Aorta (tissue), 5 donors: ENCODE results near the gene ZDHHC13. TPM values are rescaled to one million over a fixed set of nuclear protein-coding genes. Genes with fewer than 3 reads are reported as not detected.

Experiments
- ATAC-seq: fragments of 200-7000 bp; cut with Tn5 transposase; one replicate; pipeline ENCODE4 v1.9.1; 2022; ENCODE audit warnings: moderate library complexity; ENCODE audit not compliant: low FRiP score
- DNase-seq, 2 donors: peaks; one replicate each; pipeline ENCODE4 v3.0.0-alpha.2; 2020
- H3K27ac ChIP-seq, 2 donors: one replicate each; pipeline ENCODE4 v1.5.1; 2013; ENCODE audit warnings: low read length in 2 of 2, mild to moderate bottlenecking in 2 of 2, moderate library complexity in 2 of 2, control low read depth in 1 of 2, inconsistent platforms in 1 of 2, low read depth in 1 of 2
- H3K27me3 ChIP-seq, 2 donors: one replicate each; pipeline ENCODE4 v1.6.1; 2013; ENCODE audit warnings: control low read depth in 1 of 2, low read length in 1 of 2, mild to moderate bottlenecking in 1 of 2, moderate library complexity in 1 of 2; ENCODE audit not compliant: insufficient read depth in 2 of 2, control insufficient read depth in 1 of 2
- H3K36me3 ChIP-seq, 2 donors: one replicate each; pipeline ENCODE4 v1.6.1; 2013; ENCODE audit warnings: control low read depth in 1 of 2, low read length in 1 of 2, mild to moderate bottlenecking in 1 of 2; ENCODE audit not compliant: insufficient read depth in 2 of 2, control insufficient read depth in 1 of 2
- H3K4me1 ChIP-seq, 2 donors: one replicate each; pipeline ENCODE4 v1.6.1; 2013; ENCODE audit warnings: low read length in 2 of 2, control low read depth in 1 of 2, mild to moderate bottlenecking in 1 of 2, moderate library complexity in 1 of 2; ENCODE audit not compliant: insufficient read depth in 2 of 2, control insufficient read depth in 1 of 2
- H3K4me3 ChIP-seq, 2 donors: one replicate each; pipeline ENCODE4 v1.5.1; 2013; ENCODE audit warnings: low read length in 2 of 2, control low read depth in 1 of 2, mild to moderate bottlenecking in 1 of 2
- H3K9me3 ChIP-seq: one replicate; pipeline ENCODE4 v1.6.1; 2013; ENCODE audit warnings: mild to moderate bottlenecking, low read length; ENCODE audit not compliant: control insufficient read depth
- WGBS, 2 donors: extraction: QIAGEN DNeasy Blood & Tissue Kit; methylation state at CpG; one replicate each; pipeline ENCODE4 v1.1.7; 2013; 5-methylcytosine and 5-hydroxymethylcytosine counted together
- intact Hi-C, 2 donors: fragments of 100-400 bp; cut with DNase I; formaldehyde crosslinking; loops; one replicate each; pipeline versions ENCODE4 v1.14.2 to v1.15.0; 2022
- polyA plus RNA-seq, 2 donors: library from polyadenylated mRNA; stranded (reverse); fragments of 200-250 nt; gene quantifications; one replicate each; pipeline ENCODE4 v1.2.3, GENCODE V29; 2013
- total RNA-seq, 2 donors: library from RNA; stranded (reverse); fragmentation: NEBNext Ultra II Directional; extraction: Animal tissue kit (Norgen Biotek cat#: 25700); gene quantifications; one replicate each; pipeline ENCODE4 v1.2.1, GENCODE V29; 2021
- donor health status: healthy with polysubstance abuse.
- donor health status: Bipolar disorder and iron deficiency.
- donor health status: DM: no; HTN: no; CAD: no.
- donor health status: DM: no; HTN: no; CAD: no.
- donor health status: DM: yes; HTN: yes; CAD: no.

Gene ZDHHC13
- total and polyA plus RNA-seq, 4 donors = 3.3 to 14.7 (median 7.7) TPM

- 61 to 67% methylated on average over 3 of the region's 3 CpGs for WGBS, 2 donors
- peaks cover 9% of the 10 kb centered on the region for H3K9me3 ChIP-seq
- peaks cover 0 to 4% of the 10 kb centered on the region in 2 donors for H3K27me3 ChIP-seq
- intact Hi-C loops = no loop called here
- no peaks in the 10 kb centered on the region for H3K4me1 ChIP-seq
- no peaks in the 10 kb centered on the region for H3K36me3 ChIP-seq
- H3K4me3 ChIP-seq = no peak overlapping the region
- H3K27ac ChIP-seq = no peak overlapping the region
- no peak for ATAC-seq
- no peak for DNase-seq
Observed at GRCh38 chr11:19092342-19092741, 24.6 kb upstream of the ZDHHC13 start.

DNA sequence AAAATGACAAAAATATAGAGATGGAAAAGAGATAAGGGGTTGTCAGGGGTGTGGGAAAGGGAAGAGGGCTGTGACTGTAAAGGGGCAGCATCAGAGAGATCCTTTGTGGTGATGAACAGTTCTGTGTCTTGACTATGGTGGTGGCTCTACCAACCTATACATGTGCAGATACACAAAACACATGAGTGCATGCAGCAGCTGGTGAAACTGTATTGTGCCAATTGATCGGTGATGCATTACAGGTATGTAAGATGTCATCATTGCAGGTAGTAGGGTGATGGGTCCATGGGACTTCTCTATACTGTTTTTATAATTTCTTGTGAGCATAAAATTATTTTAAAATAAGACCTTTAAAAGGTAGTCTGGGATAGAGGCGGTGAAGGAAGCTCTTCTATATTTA is 24.1 kb upstream of the ZDHHC13 start:
- no peak overlapping the region for H3K27ac ChIP-seq
- WGBS, 2 donors = 91 to 98% methylated on average over 2 of the region's 2 CpGs
- DNase-seq = no peak
- H3K4me1 ChIP-seq = no peaks in the 10 kb centered on the region
- no peaks in the 10 kb centered on the region for H3K36me3 ChIP-seq
- intact Hi-C loops = no loop called here
- no peak overlapping the region for H3K4me3 ChIP-seq
- H3K9me3 ChIP-seq = peaks cover 9% of the 10 kb centered on the region
- H3K27me3 ChIP-seq = peaks cover 0 to 6% of the 10 kb centered on the region in 2 donors
- ATAC-seq = no peak

GRCh38 chr11:19093976-19094375 is 23.0 kb upstream of the ZDHHC13 start:
- no peaks in the 10 kb centered on the region for H3K36me3 ChIP-seq
- no peak for ATAC-seq

DNA sequence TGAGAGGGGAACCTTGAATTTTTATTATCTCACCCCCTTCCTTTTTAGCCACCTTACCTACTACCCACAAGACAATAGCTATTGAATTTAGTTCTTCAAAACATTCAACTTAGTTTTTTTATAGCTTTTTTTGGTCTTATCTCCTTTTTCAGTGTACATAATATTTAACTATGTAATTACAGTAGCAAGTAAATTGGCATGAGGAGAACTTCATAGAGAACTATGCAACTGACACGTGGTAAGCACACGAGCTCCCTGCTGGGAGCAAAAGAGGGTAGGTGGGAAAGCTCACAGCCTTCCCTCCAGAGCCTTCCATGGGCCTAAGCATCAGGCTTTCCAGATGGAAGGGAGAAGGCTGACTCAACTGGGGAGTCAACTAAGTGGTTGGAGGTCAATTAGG is 22.1 kb upstream of the ZDHHC13 start:
- Histone ChIP-seq H3K27ac (no peak overlapping the region), H3K36me3 (no peaks in the 10 kb centered on the region), H3K27me3 (peaks cover 0 to 6% of the 10 kb centered on the region in 2 donors), H3K9me3 (peaks cover 8% of the 10 kb centered on the region), H3K4me1 (no peaks in the 10 kb centered on the region), H3K4me3 (no peak overlapping the region)
- ATAC-seq (no peak), DNase-seq (no peak)
- intact Hi-C loops = no loop called here
- 21 to 28% methylated on average over 2 of the region's 2 CpGs for WGBS, 2 donors

More at GRCh38 chr11:19093976-19094375, 23.0 kb upstream of the ZDHHC13 start:
- no peak for DNase-seq
- no peak overlapping the region for H3K27ac ChIP-seq
- peaks cover 0 to 7% of the 10 kb centered on the region in 2 donors for H3K27me3 ChIP-seq
- intact Hi-C loops = no loop called here
- H3K4me1 ChIP-seq = no peaks in the 10 kb centered on the region
- 37 to 43% methylated on average over 4 of the region's 4 CpGs for WGBS, 2 donors
- no peak overlapping the region for H3K4me3 ChIP-seq
- peaks cover 9% of the 10 kb centered on the region for H3K9me3 ChIP-seq

DNA sequence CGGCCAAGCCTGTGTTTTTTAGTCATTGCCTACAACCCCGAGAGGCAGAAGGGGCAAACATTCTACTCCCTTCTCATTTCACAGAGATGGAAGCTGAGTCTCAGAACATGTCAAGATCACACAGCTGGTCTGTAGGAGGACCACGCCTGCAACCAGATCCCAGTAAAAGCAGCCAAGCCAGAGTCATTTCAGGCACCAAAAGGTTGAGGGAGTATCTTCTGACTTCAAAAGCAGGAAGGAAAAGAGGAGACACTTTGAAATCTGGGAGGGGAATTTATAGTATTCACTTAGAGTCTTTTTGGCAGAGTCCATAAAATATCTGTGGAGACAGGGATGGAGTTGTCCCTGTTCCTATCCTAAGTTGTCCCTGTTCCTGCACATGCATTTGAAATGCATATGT is 17.9 kb upstream of the ZDHHC13 start:
- intact Hi-C loops = no loop called here
- Histone ChIP-seq H3K4me3 (no peak overlapping the region), H3K9me3 (peaks cover 3% of the 10 kb centered on the region), H3K27ac (no peak overlapping the region), H3K36me3 (no peaks in the 10 kb centered on the region), H3K4me1 (no peaks in the 10 kb centered on the region), H3K27me3 (peaks cover 0 to 3% of the 10 kb centered on the region in 2 donors)
- DNase-seq = no peak
- 72 to 80% methylated on average over 3 of the region's 3 CpGs for WGBS, 2 donors
- ATAC-seq = no peak

- intact Hi-C loops = no loop called here
- Histone ChIP-seq H3K36me3 (no peaks in the 10 kb centered on the region), H3K27ac (no peak overlapping the region), H3K27me3 (peaks cover 0 to 3% of the 10 kb centered on the region in 2 donors), H3K4me1 (no peaks in the 10 kb centered on the region), H3K4me3 (no peak overlapping the region), H3K9me3 (peaks cover 3% of the 10 kb centered on the region)
- DNase-seq (no peak), ATAC-seq (no peak)
- WGBS, 2 donors = 64 to 73% methylated on average over 4 of the region's 4 CpGs
Observed at GRCh38 chr11:19100885-19101284, 16.1 kb upstream of the ZDHHC13 start.

DNA sequence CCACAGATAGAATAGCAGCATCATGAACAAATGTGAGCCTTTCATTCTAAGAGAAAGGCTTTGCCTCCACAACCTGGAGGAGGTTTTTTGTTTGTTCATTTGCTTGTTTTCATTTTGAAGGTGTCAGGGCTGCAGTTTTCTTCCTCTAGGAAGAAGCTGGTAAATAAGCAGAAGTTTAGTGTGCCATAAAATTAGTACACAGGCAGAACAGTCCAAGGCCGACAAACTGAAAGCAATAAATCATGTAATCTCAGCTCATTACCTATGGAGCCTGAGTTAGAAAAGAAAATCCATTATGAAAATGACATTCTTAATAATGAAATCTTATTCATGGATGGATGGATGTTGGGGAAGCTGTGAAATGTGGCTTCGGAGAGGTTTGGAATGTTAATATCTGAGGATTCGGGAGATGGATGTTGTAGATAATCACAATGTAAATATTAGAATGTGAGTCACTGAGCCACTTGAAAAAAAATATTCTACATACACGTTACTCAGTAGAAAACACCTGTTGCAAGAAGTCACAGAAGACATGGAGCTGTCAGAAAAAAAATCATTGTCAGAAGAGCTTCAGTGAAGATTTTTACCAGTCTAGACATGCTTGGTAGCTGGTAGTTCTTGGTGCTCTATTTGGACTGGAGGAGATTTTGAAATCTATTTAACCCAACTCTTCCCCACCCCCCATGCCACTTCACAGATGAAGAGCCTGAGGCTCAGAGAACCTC is 15.0 kb upstream of the ZDHHC13 start:
- Histone ChIP-seq H3K4me1 (no peaks in the 10 kb centered on the region), H3K27me3 (peaks cover 0 to 3% of the 10 kb centered on the region in 2 donors), H3K4me3 (no peak overlapping the region), H3K9me3 (no peaks in the 10 kb centered on the region), H3K27ac (no peak overlapping the region), H3K36me3 (no peaks in the 10 kb centered on the region)
- ATAC-seq (no peak), DNase-seq (no peak)
- intact Hi-C loops = no loop called here
- 30 to 39% methylated on average over 4 of the region's 4 CpGs for WGBS, 2 donors

DNA sequence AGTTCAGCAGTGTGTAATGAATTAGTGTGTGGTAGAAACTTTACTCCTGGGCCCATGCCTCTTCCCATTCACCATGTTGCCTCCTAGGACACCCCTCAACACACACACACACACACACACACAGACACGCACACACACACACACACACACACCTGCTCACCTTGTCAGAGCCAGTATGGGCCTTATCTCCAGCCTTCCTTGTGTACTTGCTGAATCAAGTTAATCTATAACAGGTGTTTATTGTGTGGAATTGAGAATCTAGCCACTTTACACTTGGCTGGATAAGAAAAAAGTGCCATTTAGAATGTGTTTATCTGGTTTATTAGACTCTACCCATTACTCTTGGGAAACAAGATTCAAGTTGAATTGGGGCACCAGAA is 14.5 kb upstream of the ZDHHC13 start:
- no peak overlapping the region for H3K27ac ChIP-seq
- DNase-seq (no peak), ATAC-seq (no peak)
- no peaks in the 10 kb centered on the region for H3K9me3 ChIP-seq
- peaks cover 0 to 3% of the 10 kb centered on the region in 2 donors for H3K27me3 ChIP-seq
- intact Hi-C loops = no loop called here
- WGBS, 2 donors = 69 to 82% methylated on average over 1 of the region's 1 CpG
- H3K4me1 ChIP-seq = no peaks in the 10 kb centered on the region
- H3K36me3 ChIP-seq = no peaks in the 10 kb centered on the region
- no peak overlapping the region for H3K4me3 ChIP-seq

- 54 to 60% methylated on average over 1 of the region's 1 CpG for WGBS, 2 donors
Observed at GRCh38 chr11:19105011-19105410, 12.0 kb upstream of the ZDHHC13 start.

More at GRCh38 chr11:19105011-19105410, 12.0 kb upstream of the ZDHHC13 start:
- ATAC-seq (no peak), DNase-seq (no peak)
- H3K27ac ChIP-seq = no peak overlapping the region
- peaks cover 0 to 4% of the 10 kb centered on the region in 2 donors for H3K27me3 ChIP-seq
- intact Hi-C loops = no loop called here
- no peaks in the 10 kb centered on the region for H3K36me3 ChIP-seq
- no peaks in the 10 kb centered on the region for H3K9me3 ChIP-seq
- H3K4me3 ChIP-seq = no peak overlapping the region
- H3K4me1 ChIP-seq = no peaks in the 10 kb centered on the region
